NCI-H1092 treated with DMSO at 0.1 percent for 48 hours (cell line): ENCODE data around the gene PPY.
A peak's percentile ranks its signal among the peaks of the same experiment; 100 is the strongest.
"Not testable (repeated sequence)": the region's sequence is repeated elsewhere in the genome, so short reads cannot be mapped to it uniquely, and the experiment has no call there.

Source experiments
- DNase-seq: peaks from one replicate; lab custom pipeline; 2025; lab: John Stamatoyannopoulos, UW

PPY gene

DNA sequence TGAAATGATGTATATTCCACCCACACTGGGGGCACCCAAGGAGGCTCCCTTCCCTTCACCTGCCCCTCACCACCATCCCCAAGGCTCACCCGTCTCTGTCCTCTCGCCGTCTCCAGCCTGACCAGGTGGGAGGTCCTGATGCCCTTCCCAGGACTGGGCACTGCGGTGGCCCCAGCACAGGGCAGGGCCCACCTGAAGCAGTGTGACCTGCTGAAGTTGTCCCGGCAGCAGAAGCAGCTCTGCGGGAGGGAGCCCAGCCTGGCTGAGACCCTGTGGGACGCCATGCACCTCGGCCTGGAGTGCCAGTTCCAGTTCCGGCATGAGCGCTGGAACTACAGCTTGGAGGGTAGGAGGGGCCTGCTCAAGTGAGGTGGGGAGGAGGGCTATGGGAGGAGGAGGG, 9.9 kb downstream of the PPY start:
- no peak for DNase-seq

DNA sequence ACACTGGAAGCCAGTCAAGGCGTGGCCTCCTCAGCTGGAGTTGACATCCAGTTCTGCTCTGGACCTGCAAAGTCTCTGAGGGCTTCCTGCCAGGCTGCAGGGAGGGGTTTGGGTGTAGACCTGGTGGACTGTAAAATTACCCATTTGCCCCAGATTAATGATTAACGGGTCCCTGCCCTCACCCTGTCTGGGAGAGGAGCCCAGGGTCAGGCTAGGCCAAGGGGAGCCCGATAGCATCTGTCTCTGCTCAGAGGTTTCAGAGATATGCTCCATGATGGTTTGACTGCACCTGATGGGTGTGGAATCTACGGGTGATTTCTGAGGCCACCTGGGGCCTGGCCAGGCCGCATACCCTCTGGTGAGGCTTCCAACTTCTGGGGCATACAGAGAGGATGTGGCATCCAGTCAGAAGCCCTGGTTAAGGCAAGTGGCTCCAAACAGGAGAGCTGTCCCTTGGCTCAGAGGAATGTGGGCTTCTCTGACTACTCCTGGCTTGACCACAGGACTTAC, 11.2 kb downstream of the PPY start:
- DNase-seq = no peak

DNA sequence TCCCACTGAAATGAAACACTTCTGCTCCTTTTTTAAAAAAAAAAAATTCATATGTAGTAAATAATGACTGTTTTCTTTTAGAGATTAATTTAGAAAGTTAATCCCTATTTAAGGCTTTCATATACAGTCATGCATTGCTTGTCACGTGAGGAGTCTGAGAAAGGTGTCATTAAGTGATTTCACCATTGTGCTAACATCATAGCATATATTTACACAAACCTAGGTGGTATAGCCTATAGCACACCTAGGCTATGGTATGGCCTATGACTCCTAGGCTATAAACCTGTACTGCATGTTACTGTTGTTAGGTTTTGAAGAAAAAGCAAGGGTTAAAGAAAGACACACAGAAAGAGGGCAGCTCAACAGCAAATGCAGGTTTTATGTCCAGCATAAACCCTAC, 13.7 kb downstream of the PPY start:
- no peak for DNase-seq

DNA sequence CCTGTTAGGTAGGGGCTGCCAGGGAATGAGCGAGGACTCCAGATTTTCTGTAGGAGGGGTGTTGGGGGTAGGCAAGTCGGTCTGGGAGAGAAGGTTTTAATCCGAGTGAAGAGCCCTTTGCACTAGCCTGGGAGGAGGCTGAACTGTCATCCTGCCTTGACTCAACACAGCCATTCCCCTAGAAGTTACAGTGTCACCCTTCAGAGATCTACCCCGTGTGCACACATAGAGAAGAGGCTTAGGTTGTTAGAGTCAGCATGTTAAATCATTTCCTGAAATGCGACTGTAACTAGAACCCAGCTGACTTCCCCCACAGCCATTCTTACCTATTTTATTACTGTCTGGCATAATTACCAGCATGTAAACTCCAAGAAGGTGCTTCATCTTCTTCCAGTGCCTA, 14.3 kb downstream of the PPY start:
- not testable (repeated sequence) for DNase-seq

DNA sequence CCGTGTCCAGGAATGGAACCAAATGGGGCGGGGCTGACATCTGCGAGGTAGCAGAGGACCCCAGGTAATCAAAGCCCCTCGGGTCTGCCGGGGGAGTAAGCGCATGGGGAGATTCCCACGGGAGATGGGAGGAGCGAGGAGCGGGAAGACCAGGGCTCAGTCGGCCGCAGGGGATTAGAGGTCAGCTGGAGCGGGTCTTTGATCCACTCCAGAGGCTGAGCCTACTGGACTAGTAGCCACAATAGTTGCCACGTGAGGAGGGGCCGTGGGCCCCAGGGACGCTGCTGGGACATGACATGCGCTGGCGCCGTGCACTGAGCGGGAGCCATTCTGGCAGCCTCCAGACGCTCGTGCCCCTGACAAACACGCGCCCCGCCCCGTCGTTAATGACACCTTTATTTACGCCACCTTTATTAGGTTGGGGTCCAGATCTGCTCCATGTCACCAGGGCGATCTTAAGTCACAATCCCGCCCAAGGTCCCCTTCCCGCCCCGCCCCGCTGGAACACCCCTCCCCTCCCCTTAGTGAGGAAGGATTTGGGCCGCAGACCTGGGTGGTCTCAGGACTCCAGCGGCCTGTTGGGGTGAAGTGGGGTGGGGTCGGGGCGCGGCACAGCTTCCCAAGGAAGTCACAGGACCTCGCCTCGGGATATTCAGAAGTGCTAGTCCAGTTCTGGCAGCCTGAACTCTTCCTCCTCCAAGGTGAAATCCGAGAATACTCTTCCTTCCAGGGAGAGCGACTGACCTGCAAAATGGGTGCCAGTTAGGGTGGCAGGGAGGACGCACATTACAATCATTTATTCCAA, 15.0 kb downstream of the PPY start:
- DNase-seq = no peak

DNA sequence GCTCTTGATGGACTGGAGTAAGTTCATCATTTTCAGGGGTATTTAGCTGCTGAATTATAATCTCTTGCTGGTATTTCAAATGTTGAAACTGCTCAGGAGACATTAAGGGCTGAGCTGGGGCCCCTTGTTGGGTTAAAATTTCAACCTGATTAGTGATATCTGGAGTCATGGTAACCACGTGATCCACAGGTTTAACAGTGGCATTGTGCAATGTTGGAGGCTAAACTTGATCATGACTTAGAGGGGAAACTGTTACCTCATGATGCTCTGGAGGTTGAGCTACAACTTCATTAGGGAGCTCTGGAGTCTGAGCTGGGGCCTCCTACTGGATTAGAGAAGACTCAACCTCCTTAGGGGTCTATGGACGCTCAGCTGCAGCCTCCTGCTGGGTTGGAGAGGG, 17.7 kb downstream of the PPY start:
- no peak for DNase-seq

DNA sequence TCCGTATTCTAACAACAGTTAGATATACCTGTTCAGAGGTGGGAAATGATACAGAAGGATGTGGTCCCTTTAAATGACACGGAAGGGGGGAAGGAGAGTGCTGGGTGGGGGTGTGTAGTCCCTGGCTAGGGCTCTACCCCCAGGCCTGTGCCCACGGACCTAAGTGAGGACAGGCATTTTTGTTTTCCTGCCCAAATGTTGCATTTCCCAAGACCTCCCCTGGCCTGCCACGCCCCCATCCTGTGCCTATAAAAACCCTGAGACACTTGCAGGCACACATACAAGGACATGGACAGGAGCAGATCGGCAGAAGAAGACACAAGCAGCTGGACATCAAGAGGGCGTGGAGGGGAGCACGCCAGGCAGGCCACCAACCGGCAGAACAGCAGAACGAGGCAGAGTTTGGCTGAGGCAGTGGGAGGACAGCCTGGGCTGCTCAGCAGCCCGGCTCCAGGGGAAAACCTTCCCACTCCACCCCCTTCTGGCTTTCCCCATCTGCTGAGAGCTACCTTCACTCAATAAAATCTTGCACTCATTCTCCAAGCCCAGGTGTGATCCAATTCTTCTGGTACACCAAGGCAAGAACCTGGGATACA, 21.7 kb downstream of the PPY start:
- no peak for DNase-seq

DNA sequence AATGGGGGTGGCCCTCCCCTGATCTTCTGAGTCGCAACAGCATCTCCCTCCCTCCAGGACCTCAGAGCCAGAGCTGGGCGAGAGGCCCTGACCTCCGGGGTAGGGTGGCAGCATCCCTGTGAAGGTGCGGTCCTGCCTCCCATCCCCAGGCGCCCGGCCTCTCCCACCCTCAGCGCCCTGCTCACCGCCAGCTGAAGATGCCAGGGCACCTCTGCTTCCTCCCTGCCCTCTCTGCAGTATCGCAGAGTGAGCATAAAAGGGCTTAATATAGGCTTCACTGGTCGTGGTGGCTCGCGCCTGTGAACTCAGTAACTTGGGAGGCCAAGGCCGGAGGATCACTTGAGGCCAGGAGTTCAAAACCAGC, 24.3 kb downstream of the PPY start:
- no peak for DNase-seq

DNA sequence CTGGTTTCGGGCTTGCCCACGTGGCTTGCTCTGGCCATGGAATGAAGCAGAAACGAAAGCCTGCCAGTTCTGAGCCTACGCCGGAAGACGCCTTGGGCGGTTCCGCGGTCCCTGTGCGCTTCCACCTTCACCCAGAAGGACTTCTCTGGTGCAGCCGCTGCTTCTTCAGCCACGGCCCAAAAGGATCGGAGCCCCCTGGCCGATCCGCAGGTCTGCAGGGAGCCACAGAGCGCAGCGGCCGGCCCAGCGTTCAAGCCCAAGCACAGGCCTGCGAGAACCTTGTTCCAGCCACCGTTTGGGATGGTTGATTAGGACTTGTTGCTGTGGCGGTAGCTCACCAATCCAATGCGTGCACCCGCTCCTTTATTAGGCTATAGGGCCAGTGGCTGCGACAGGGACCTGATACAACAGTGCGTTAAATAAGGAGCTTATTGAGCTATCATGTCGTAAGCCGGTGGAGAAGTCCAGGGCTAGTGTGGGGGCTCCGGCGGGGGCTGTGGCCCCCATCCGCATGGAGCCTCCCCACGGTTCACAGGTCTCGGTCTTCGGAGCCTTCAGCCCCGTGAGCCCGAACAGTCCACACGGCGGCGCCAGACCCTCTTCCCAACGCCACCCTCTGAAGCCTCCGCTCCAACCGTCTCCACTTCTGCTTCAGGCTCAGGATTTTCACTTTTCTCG, 24.8 kb downstream of the PPY start:
- DNase-seq = peak; percentile 23

DNA sequence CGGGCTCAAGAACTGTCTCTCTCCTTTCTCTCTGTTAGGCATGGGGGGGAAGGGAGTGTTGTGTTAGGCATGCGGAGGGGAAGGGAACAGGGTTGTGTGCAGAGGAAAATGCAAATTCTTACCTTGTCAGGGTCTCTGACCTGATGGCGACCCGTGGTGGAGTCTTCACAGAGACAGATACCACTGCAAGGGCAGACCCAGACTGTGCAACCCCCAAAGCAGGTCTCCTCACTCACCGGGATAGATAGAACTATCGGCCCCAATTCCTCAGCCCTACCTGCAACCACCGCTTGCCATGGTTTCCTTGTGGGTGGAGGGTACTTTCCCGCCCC, 25.3 kb downstream of the PPY start:
- no peak for DNase-seq

DNA sequence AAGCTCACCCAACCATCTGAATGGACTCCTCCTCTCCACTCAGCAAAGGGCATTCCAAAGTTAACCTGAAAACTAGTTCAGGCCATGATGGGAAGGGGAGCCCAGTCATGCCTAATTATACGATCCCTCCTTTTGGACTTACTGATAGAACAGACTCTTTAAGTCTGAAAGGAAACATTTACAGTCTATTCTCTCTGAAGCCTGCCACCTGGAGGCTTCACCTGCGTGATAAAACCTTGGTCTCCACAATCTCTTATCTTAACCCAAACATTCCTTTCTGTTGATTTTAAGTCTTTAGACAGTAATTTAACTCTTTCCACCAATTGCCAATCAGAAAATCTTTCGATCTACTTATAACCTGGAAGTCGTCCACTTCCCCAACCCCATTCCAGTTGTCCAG, 25.9 kb downstream of the PPY start:
- DNase-seq = no peak

DNA sequence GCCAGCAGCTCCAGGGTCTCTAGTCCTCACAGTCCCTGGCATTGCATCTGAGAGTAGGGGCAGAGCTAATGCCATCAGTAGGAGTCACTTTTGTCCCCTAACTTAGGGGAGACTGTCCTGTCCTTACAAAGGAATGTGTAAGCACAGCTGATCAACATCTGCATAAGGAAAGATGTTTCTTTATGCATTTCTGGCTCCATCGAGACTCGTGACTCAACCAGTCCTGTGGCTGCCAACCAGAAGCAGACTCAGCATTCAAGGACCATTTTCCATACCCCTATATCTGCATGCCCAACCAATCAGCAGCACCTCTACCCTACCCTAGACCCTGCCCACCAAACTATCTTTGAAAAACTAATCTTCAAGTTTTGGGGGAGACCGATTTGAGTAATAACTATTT, 26.7 kb downstream of the PPY start:
- no peak for DNase-seq

DNA sequence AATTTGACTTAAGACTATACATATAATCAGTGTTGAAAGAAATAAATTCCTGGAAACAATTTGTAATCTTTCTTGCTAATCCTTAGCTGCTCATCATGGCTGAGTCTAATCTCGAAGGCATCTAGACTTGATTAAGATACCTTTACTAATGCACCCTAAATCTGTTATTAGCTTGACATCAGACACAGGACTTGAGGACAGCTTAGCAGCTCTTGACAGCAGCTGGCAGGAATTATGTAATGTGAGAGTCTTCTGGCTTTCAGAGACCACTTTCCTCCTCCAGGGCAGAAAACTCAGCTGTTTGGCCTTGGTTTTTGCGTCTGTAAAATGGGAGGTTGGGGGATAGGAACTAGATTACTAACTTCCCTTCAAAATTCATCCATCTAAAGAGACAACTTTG, 27.8 kb downstream of the PPY start:
- DNase-seq = no peak

DNA sequence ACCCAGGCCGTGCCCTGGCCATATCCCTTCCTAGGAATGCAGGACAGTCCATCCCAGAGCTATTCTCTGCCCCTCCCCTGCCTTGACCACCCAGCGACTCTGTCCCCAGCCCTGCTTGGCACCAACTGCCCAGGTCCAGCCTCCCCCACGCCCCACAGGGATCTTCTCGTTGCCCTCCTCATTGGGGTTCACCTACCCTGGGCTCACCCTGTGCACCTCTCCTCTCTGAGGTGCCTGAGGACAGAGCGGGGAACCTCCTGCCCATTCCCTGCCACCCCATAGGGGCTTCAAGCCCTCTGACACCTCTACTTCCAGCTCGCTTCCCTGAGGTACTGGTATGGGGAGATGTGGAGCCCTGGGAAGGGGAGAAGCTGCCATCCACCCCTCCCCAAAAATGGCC, 28.7 kb downstream of the PPY start:
- DNase-seq = no peak

DNA sequence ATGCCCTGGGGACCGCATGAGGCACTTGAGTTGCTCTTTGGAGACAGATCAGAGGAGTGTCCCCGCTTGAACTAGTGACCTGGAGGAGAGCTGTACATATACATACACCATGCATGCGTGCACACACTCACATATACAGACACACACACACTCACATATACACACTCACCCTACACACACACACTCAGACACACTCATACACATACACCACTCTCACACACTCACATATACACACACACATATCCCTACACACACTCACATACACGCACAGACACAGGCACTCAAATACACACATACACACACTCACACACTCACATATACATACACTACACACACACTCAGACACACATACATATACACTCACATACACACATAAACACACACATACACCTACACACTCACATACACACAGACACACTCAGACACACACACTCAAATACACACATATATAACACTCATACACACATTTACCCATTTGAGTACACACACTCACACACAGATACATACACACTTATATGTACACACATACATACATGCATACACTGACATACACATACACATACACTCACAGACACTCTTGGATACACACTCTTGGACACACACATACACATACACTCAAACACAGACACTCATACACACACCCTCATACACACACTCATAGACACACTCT, 29.5 kb downstream of the PPY start:
- no peak for DNase-seq

DNA sequence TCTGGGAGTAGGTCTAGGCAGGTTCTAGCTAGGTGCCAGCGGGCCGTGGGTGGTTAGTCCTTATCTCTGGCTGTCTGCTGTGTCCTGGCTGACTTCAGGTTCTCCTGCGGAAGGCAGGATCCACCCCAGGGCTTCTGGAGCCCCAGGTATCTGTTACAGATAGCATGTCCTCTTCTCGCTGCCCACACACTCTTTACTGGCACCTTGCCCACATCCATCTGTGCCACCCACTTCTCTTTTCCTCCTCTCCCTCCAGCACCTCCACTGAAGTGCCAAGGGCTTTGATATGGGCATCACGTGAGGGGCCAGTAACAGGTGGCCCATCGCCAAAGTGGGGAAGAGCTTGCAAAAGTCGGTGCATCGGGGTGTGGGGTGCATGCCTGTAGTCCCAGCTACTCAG, 30.4 kb downstream of the PPY start:
- peak; percentile 4 for DNase-seq

DNA sequence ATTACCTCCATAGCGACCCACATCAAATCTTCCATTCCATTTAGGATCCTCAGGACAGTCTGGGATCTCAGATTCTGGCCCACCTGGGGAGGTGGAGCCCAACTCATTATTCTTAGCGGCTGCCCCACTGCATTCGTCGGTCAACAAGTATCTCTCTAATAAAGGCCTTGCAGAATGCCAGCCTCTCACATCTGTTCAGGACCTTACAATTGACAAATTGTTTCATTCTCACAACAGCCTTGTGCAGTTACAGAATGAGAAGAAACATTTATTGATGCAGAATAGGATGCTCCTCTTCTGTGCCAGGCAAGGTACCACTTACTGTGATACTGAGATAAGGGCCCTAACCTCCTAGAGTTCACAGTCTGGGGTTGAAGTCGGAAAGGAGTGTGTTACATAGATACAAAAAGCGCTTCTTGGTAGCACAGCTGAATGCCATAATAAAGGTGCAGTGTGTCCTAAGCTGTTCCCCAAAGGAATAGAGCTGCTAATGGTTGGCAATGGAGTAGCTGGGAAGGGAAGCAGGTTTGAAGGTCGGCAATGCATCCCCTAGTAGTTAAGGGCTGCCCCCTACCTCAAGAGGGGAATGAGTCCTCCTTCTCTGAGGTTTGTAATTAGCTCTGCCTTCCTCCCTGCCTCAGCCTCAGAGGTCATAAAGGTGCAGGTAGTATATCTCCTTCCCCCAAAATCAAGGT, 32.6 kb downstream of the PPY start:
- DNase-seq = no peak

DNA sequence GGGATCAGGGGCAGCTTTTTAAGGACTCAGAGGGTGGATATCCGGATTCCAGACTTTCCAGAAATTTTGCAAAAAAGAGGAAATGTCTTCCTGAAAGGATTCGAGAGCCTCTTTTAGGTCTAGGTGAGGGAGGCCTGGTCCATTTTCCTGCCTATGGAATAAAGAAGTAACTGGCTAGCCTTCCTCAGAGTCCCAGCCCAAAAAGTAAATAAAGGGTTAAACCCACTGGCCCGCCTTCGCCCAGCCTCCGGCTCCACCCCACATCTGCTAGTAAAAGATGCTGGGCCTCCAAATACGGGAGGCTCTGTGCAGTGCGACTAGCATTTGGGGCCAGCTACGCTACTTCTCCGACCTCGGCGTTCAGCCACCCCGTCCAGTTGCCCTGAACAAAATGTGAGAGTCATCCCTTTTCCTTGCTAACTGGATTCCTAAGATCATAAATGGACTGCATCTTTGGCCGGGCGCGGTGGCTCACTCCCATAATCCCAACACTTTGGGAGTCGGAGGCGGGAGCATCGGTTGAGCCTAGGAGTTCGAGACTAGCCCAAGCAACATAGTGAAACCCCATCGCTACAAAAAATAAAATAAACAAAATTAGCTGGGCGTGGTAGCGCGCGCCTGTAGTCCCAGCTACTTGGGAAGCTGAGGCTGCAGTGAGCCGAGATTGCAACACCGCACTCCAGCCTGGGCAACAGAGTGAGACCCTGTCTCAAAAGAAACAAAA, 34.1 kb downstream of the PPY start:
- no peak for DNase-seq

DNA sequence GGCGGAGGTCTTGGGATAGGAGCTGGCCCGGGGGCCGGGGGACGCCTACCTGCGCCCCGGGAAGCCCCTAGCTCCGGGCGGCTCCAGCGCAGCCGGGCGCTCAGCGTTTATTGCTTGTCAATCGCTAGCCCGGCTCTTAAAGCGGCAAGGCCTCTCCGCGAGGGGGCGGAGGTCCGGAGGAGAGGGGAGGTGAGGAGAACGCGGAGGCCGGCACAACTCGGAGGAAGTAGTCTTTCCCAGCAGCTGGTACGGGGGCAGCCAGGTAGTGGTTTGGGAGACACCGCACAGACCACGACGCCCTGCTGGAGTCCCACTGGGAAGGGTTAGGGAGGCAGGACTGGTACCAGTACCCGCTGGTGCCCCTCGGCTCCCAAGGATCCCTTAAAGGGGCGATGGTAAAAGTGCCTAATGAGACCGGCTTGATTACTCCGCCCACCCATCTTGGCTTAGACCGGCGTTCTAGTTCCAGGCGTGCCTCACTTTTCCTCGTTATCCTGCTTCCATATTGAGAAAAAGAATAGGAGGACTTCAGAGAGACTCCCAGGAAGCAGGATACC, 34.8 kb downstream of the PPY start, which contains the start of gene MPP2:
Gene MPP2 (minus strand): TSS at position 112 of the 557 bp plus-strand sequence. CDS start 3,076 bp downstream, outside the sequence.
- no peak for DNase-seq

DNA sequence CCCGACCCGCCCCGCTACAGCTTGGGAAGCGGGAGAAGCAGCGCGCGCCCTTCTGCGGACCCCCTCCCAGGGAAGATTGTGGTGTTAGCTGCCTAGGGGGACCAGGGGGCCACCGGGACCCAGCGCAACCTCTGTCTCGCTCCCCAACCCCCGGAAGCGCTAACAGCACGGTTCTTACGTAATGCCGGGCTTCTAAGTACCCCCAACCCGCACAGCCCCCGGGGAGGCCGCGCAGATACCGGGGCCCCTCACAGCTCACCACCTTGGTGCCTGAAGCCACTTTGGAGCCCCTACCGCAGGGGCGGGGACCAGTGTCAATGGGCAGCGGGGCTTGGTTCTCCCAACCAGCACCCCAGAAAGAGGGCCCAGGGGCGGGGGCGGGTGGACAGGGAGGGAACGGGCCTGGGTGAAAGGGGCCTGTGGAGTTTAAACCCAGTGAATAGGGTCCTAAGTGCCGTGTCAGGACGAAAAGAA, 35.3 kb downstream of the PPY start:
- no peak for DNase-seq
